GM19328 (cell line): ENCODE data around the gene CLCN3.
"Not testable (repeated sequence)": the region's sequence is repeated elsewhere in the genome, so short reads cannot be mapped to it uniquely, and the experiment has no call there.

ENCODE experiments used
- ATAC-seq: cut with Tn5 transposase; IDR thresholded peaks from one replicate; pipeline ENCODE4 v1.9.1; 2021; ENCODE audit warnings: mild to moderate bottlenecking, moderate library complexity; ENCODE audit not compliant: unreplicated experiment

Gene CLCN3

DNA sequence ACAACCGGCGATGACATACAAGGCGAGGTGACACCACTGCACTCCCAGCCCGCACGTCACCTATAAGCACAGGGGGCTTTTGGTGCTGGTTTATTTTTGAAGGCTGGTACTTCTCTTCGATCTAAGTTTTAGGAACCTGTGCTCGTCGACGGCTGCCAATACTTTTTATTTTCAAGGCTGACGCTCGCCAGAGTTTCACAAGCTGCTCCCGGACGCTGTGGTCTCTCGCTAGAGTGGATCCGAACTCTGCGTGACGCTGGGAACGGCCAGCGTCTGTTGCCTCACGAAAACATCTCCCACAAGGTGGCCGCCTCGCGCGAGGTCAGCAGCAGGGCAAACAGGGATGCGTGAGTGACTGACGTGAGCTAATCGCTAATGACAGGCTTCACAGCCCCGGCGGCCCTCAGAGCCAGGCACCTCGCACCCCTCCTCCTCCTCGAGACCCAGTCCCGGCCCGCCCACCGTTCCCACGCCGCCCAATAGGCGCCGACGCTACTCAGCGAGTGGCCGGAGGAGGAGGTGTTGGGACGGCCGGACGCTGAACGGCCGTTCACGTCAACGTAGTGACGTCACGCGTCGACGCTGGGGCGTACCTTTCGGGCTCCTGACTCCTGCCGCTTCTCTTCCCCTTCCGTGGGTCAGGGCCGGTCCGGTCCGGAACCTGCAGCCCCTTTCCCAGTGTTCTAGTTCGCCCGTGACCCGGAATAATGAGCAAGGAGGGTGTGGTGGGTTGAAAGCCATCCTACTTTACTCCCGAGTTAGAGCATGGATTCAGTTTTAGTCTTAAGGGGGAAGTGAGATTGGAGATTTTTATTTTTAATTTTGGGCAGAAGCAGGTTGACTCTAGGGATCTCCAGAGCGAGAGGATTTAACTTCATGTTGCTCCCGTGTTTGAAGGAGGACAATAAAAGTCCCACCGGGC, at the start of gene CLCN3:
TSS of gene CLCN3 (plus strand) at position 621 of the 922 bp plus-strand sequence. CDS start 15,351 bp downstream, outside the sequence.
- ATAC-seq = peak; percentile 95

DNA sequence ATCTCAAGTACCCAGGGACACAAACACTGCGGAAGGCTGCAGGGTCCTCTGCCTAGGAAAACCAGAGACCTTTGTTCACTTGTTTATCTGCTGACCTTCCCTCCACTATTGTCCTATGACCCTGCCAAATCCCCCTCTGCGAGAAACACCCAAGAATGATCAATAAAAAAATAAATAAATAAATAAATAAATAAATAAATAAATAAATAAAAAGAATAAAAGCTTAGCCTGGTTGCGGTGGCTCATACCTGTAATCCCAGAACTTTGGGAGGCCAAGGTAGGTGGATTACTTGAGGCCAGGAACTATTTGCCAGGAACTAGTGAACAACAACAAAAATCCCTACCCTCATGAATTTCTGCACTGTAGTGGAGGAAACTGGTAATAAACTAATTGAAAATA, 49.4 kb upstream of the CLCN3 start:
- not testable (repeated sequence) for ATAC-seq

DNA sequence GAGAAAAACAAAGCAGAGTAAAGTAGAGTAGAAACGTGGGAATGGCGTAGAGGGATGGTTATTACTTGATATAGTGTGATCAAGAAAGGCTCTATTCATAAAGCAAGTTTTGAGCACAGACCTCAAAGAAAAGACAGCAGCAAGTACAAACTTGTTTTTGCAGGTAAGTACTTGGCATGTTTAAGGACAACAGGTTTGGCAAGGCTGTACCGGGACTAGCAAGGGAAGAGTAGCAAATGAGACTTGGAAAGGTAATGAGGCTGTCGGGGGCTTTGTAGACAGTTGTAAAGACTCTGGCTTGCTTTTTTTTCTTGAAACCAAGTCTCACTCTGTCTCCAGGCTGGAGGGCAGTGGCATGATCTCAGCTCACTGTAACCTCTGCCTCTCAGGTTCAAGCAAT, 48.9 kb upstream of the CLCN3 start:
- ATAC-seq = no peak

DNA sequence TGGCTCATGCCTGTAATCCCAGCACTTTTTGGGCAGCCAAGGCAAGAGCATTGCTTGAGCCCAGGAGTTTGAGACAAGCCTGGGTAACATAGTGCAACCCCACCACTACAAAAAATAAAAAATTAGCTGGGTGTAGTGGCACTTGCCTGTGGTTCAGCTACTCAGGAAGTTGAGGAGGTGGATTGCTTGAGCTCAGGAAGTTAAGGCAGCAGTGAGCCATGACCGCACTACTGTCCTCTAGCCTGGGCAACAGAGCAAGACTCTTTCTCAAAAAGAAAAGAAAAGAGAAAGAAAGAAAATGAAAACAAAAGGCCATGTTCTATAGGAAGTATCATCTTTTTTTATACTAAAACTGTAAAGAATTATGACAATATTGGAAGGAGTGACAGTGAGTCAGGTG, 46.5 kb upstream of the CLCN3 start:
- no peak for ATAC-seq

DNA sequence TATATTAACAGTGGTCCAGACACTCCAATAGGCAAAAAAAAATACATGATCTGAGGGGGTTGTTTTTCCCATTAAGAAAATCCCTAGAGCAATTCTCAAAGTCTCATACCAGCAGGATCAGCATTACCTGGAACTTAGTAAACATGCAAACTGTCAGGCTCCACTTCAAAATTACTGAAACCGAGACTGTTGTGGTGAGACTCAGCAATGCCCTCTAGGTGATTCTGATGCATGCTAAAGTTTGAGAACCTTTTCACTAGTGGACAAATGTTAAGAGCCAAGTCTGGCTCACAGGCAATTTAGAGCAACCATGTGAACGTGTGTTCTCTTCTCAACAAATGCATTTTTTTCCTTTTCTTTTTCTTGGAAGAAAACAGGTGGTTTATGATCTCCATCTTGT, 38.2 kb upstream of the CLCN3 start:
- peak; percentile 72 for ATAC-seq

DNA sequence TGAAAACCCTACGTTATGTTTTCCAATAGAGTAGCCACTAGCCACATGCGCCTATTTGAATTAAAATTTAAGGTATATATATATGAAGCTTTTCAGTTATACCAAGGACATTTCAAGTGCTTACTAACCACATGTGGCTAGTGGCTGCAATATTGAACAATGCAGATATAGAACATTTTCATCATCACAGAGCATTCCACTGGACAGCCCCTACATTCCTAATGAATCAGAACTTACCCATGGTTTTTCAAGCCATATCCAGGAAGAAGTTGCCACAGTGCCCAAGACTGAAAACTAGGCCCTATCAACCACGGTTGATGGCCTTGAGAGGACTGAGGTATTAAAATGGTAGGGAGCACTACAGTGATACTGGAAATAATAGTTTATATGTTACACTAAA, 37.7 kb upstream of the CLCN3 start:
- ATAC-seq = no peak

DNA sequence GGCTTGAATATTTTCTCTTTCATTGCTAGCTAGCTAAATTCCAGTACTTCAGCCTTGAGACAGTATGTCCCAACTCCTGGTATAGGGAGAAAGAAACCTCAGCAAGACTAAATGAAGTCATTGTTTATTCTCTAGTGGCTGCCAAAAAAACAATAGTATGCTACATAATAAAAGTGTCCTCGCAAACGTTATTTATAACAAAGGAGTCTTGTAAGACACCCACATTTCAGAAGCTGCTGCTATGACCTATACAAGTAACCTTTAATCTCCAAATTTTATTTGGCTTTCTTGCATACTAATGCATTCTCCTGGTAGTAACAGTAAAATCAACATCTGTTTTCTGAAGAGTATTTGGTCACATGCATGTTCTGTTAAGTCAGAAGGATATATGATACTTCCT, 36.8 kb upstream of the CLCN3 start:
- ATAC-seq = no peak

DNA sequence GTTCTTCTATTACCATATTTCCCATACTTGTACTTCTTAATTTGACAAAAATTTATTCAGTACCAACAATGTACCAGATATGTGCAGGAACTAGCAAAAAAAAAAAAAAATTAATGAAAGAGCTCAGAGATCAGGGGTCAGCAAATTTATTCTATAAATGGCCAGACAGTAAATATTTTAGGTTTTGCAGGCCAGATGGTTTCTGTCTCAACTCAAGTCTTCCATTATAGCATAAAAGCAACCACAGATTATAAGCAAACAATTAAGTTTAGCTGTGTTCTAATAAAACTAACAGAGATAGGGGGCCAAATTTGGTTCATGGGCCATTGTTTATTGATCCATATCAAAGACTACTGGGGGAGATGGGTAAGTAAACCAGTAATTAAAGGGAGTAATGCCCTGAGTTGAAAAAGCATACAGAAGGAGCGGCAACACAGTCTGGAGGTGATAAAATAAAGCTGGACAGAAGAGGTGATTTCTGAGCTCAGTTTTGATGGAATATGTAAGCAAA, 27.3 kb upstream of the CLCN3 start:
- no peak for ATAC-seq

DNA sequence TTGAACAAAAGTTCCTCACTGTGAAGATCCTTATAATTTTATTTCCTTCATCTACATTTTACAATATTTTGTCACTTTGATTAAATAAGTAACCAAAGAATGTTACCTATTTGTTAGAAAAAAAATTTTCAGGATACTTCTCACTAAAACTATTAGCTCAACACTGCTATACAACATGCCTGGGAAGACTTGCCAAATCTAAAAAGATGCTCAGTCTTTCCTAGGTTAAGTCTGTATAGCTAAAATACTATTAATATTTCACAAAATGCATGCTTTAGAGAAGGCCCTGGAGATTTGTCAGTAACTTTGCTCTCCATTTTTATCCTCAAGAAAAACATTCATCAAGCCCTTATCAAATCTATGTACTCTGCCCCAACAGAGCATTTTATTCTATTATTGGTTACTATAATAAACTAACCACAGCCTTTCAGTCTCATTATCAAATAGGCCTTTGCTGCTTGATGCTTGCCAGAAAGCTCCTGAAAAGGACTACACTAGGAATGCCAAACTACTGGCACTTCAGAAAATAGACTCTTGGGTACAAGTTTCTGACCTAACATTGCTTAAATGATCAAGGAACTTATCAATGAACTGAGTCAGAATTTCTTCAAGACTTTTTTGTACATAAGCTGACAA, 25.7 kb upstream of the CLCN3 start:
- no peak for ATAC-seq

DNA sequence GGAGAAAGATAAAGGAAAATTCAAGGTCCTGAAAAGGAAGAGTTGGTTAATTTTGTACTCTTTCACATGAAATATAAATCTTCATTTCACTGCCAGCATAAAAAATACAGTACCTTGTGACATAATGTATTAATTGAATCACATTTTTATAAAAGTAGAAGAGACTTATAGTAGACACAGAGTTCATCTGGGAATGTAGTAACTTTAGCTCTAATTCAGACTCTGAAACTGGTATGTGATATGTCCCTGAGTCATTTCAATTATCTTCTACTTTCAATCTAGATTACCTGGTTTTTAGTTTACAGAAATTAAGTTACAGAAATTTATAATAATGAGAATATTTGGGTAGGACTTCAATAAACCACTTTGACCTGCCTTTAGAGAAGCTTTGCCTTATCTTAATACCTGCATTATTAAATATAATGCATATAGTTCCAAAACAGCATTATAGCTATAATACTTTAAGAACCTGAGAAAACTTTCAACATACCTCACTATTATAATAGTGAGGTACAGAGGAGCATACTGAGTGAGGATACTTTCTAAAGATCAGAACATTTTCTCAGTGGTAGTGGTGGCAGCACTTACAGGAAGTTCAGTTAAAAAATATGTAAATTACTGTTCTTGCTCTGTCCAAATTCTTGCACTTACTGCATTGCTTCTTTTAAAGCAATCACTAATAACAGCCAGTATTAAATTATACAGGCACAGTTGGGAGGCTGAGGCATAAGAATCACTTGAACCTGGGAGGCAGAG, 19.2 kb upstream of the CLCN3 start:
- no peak for ATAC-seq

DNA sequence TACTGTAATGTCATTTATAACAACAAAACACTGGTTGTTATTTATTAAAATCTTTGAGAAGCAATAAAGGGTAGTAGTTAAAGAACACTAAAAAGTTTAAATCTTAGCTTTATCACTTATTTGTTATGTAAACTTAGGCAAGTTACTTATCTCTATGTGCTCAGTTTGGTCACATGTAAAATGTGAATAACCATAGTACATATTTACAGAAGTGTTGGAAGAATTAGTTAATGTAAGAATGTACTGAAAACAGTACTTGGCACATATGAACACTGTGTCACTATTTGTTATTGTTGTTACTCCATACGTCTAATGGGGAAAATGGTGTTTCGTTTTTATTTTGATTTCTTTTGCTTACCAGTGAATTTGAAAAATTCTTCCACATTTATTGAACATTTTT, 17.1 kb upstream of the CLCN3 start:
- ATAC-seq = no peak

DNA sequence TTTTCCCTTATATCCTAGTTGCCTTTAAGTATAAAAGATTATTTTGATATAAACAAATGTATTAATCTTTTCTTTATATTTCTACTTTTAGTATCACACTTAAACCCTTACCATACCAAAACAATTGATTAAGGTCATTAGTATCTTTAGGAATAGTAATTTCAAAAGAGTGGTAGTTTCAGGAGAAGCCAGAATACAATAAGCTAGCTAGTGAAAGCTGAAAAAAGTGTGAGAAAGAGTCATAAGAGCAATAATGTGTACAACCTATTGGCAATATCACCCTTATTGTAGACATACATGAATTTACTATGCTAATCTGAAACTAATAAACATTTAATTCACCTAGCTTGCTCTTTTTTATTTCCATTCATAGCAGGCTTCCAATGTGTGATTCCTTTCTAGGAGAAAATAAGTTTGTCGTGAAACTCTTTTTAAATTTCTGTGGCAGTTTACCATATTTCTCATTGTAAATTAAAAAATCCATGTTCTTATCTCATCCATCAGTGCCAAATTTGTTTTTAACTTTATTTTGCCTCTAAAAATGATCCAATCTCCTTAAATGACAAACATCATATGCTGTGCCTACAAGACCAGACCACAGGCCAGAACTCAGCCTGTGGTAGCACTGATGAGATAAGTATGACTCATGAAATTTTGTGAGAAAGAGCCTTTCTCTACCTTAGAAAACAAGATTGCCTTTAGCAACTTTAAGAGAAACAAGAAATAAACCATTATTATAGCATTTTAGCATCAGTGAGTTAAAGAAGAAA, 16.1 kb upstream of the CLCN3 start:
- ATAC-seq = peak; percentile 63

DNA sequence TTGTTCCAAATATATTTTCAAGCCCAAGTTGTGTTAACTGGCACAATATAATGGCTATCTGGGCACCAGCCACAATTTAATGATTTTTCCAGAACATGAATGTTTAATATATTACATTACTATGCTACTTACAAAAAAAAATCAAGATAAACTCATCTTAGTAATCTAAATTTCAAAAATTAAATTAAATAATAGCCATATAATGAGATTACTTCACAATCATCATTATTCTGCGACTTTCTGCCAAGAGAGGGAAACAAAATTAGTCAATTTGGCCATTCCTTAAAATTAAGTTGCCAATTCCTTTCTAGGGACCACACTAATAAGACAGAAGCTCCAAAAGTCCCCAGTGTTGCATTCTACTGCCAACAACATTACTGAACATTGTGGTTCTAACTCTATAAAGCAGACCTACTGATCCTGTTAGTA, 15.5 kb upstream of the CLCN3 start:
- no peak for ATAC-seq

DNA sequence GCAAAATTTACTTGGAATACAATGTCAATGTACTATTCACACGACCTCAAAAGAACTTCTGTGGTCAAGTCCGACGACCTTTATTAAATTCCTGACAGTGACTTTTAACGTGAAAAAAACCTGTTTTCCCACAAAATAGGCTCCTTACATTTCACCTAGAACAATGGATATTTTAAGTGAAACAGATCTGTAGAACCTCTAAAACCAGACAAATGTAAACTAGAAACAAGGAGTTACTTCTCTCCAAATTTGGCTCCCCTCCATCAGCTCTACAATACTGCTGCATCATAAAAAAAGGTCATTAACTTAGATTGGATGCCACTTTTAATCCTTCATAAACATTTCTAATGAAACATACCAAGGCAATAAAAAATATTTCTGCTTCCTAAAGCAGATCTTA, 9.2 kb upstream of the CLCN3 start:
- ATAC-seq = no peak

DNA sequence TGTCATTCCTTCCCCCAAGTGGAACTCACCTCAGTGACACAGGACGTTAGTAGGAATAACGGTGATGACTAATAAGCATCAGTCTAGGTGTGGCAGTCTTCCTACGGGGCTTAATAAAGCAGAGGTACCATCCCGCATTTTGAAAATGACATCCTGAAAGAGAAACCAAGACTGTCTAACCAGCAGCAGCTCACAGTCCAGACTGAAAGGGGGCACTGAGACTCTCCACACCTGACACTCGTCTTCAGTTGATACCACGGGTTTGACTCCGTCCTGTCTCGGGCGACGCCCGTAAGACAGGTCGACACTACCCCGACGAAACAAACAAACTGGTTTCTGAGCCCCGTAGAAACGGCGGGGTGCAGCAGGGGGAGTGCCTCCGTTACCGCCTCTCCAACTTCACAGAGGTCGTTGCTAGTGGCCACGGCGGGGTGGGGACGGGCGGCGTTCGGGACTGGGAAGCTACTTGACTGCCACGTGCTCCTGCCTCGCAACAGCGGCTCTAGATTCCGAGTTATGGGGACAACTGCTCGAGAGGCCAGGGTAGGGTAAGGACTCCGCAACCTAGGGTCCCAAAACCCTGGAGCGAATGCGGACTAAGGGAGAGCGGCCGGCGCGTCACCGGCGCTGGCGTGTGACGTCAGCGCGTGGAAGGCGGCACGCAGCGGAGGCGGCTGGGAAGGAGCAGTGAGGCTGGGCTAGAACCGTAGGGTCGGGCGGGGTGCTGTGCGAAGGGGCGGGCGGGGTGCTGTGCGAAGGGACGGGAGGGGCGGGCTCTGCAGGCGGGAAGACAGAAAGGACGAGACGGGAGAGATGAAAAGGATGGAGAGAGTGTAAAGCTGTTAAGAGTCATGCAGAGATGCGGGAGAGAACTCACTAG, 8.1 kb upstream of the CLCN3 start, which contains the start of gene NEK1:
TSS of gene NEK1 (minus strand) at position 593 of the 880 bp plus-strand sequence. CDS start 9,953 bp downstream, outside the sequence.
- peak; percentile 93 for ATAC-seq

DNA sequence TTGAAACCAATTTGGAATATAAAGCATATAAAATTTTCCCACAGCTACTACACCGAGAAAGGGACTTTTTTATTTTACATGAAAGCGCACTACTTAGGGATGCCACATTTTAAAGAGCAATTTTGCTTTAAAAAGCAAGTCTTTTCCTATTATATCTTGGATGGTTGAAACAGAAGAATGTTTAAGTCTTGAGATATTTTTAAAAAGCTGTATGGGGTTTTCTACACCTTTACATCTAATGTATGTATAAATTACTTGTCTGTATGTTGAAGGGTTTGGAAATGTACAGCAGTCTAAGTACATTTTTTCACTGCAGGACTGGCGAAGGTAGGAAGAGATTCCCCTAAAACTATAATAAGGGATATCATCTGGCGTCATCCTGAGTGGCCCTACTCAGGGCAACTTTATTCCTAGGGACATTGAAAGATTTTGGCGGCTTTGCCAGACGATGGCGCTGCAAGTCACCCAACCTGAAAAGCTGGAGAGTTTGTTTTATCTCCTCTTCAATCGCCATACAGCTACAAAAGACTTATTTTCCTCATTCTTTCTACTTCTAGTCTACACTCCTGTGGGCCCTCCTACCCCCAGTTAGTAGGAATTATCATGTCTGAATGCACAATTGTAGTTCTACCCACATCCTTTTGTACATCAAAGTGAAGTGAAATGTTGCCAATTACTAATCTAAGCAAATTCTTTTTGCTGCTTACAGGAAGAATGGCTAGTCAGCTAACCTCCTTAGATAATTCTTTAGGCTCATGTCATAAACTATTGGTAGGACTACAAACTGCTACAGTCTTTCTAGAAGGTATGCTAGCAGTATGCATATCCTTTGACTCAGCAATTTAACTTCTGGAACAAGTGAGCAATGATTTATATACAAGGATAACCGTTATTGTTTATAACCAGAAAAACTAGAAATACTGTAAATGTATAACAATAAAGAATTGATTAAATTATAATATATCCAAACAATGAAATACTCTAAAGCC, 7.2 kb upstream of the CLCN3 start:
- ATAC-seq = peak; percentile 28

DNA sequence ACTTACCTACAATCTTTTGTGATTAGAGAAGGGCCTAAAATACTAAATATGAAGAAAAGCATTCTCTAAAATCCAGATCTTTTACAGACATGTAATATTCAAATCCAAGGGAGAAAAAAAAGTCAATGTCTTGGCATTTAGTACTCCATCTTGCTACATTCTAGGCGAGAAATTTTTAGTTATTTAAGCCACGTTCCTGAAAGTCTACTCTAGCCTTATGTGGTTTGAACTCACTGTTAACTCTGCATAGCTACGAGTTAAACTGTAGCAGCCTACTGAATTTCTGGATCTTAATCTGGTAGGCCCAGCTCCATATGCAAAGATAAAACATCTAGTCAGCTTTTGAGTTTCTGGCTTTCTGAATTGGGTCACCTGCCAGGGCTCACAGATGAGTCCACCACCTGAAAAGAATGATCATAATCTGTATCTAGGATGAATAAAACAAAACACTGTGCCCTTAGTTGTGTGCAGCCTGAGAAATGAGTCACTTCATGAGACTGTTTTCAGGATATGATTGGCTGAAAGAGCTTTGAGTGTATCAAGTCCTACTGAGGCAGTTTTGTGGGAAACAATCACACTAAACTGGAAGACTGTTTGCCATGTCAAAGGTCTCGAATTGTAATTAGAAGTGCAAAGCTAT, 4.8 kb upstream of the CLCN3 start:
- ATAC-seq = no peak

DNA sequence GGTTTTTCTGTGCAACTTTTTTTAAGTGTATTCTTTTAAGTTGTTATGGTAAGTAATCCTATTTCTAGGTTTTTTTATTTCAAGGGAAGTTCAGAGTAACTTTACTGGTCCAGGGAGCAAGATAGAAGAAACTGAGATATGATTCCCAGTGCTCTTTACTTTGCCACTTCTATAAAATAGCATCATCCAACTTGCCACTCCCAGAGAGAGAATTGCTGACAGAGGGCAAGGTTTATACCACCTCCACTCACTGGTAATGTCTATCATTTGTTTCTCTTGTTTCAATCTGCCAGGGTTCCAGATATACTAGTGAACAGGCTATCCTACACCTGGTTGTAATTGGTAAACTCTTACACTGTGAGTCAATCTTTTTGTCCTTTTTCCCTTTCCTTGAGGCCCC, 3.5 kb upstream of the CLCN3 start:
- ATAC-seq = no peak
